Measurements from ENCODE around the gene PCGF3. TPM values are rescaled to one million over a fixed set of nuclear protein-coding genes. Genes with fewer than 3 reads are reported as not detected.

Gene PCGF3
- total and polyA plus RNA-seq, 4 donors, result 11.0 to 23.3 (median 14.3) TPM

- H3K9ac ChIP-seq (ENCODE audit: low read depth in 1 of 2, low read length in 2 of 2), result no peak overlapping the region
- no peak overlapping the region for H3K27ac ChIP-seq (ENCODE audit: low read depth in 1 of 2, low read length in 2 of 2)
- peaks cover 0 to 2% (median under 1%) of the 10 kb centered on the region in 4 donors for H3K36me3 ChIP-seq (ENCODE audit: control insufficient read depth in 4 of 4, insufficient read depth in 3 of 4, low read depth in 1 of 4, low read length in 3 of 4)
- H3K9me3 ChIP-seq (ENCODE audit: control insufficient read depth in 4 of 4, low read length in 3 of 4), result no peaks in the 10 kb centered on the region
- TF ChIP-seq EGR1 (IDR thresholded peaks at IDR 0.05; ENCODE audit: low read depth in 2 of 2), result no peak
- no peak for TF ChIP-seq FOXA2 (IDR thresholded peaks at IDR 0.05)
- no peak for TF ChIP-seq ZBTB33 (IDR thresholded peaks at IDR 0.05)
- no peak for TF ChIP-seq HNF4A (conservative IDR thresholded peaks at IDR 0.05)
- TF ChIP-seq FOXA1 (IDR thresholded peaks at IDR 0.05), result no peak
- no peak for TF ChIP-seq TAF1 (conservative IDR thresholded peaks at IDR 0.05)
- TF ChIP-seq RAD21 (IDR thresholded peaks at IDR 0.05), result no peak
- no peak for TF ChIP-seq REST (IDR thresholded peaks at IDR 0.05)
- TF ChIP-seq ATF3 (IDR thresholded peaks at IDR 0.05), result no peak
- no peak for TF ChIP-seq HNF4G (IDR thresholded peaks at IDR 0.05)
- TF ChIP-seq CTCF (IDR thresholded peaks at IDR 0.05; ENCODE audit: low read depth, low read length, missing input control), result no peak
- TF ChIP-seq YY1 (IDR thresholded peaks at IDR 0.05), result no peak
- TF ChIP-seq RXRA (IDR thresholded peaks at IDR 0.05), result no peak
- TF ChIP-seq NR2F2 (IDR thresholded peaks at IDR 0.05), result no peak
- no peak for TF ChIP-seq JUND (IDR thresholded peaks at IDR 0.05)
- TF ChIP-seq GABPA (IDR thresholded peaks at IDR 0.05 in 1 of 2, conservative IDR thresholded peaks at IDR 0.05 in 1 of 2), result no peak
- H3K4me1 ChIP-seq (ENCODE audit: control insufficient read depth in 4 of 4, insufficient read depth in 4 of 4, low read length in 3 of 4), result peaks cover 19 to 46% (median 31%) of the 10 kb centered on the region in 4 donors
- H3K27me3 ChIP-seq (ENCODE audit: control insufficient read depth in 4 of 4, insufficient read depth in 4 of 4, low read length in 3 of 4), result no peaks in the 10 kb centered on the region
- no peak overlapping the region for H3K4me3 ChIP-seq (ENCODE audit: low read depth in 1 of 3, low read length in 3 of 3)
- WGBS, result 77% methylated on average over 57 of the region's 57 CpGs
- DNase-seq (ENCODE audit: low spot score), result no peak
Measured at GRCh38 chr4:784401-785331, 79.0 kb downstream of the PCGF3 start.
